Brain microvascular endothelial cell (primary cell): ENCODE measurements around the gene LIPC.

ENCODE experiments used
- DNase-seq: peaks from one replicate; pipeline ENCODE4 v3.0.0-alpha.2; 2020
- H3K27ac ChIP-seq: fragments of 250-450 bp; sonication (Bioruptor Pico); 2 replicates; pipeline ENCODE4 v1.5.1; 2020; ENCODE audit warnings: mild to moderate bottlenecking, moderate library complexity
- H3K27me3 ChIP-seq: fragments of 250-450 bp; sonication (Bioruptor Pico); replicated peaks from 2 replicates; pipeline ENCODE4 v1.5.1; 2020; ENCODE audit warnings: mild to moderate bottlenecking
- H3K36me3 ChIP-seq: fragments of 250-450 bp; sonication (Bioruptor Pico); replicated peaks from 2 replicates; pipeline ENCODE4 v1.5.1; 2020; ENCODE audit warnings: mild to moderate bottlenecking
- H3K4me3 ChIP-seq: 2 replicates; pipeline ENCODE4 v1.5.1; 2011; ENCODE audit warnings: low read depth, mild to moderate bottlenecking, control low read depth, low read length, moderate library complexity
- CTCF ChIP-seq: IDR thresholded peaks from 2 replicates; pipeline ENCODE4 v1.5.1; 2011; ENCODE audit warnings: low read depth, mild to moderate bottlenecking, moderate library complexity, low read length, control low read depth, inconsistent platforms; ENCODE audit errors: missing control alignments
- in situ Hi-C: cut with HindIII; loops from 2 replicates; pipeline ENCODE4 v1.10.0; 2017; ENCODE audit warnings: low sequenced_read_pairs, low pct_ligation_motif_present

The LIPC gene

GRCh38 chr15:58546635-58547627 lies 115.1 kb downstream of the LIPC start:
- Histone ChIP-seq H3K27me3 (no peaks in the 10 kb centered on the region), H3K4me3 (no peak overlapping the region), H3K27ac (peak overlapping the region; percentile 84), H3K36me3 (no peaks in the 10 kb centered on the region)
- peak; percentile 92 for DNase-seq
- in situ Hi-C loops = no loop called here
- TF ChIP-seq CTCF = no peak

GRCh38 chr15:58547628-58548307 lies 116.0 kb downstream of the LIPC start:
- in situ Hi-C loops = no loop called here
- Histone ChIP-seq H3K36me3 (no peaks in the 10 kb centered on the region), H3K27ac (peak overlapping the region; percentile 84), H3K4me3 (no peak overlapping the region), H3K27me3 (no peaks in the 10 kb centered on the region)
- no peak for TF ChIP-seq CTCF
- DNase-seq = no peak

- H3K36me3 ChIP-seq = no peaks in the 10 kb centered on the region
- H3K4me3 ChIP-seq = no peak overlapping the region
- in situ Hi-C loops = no loop called here
- H3K27ac ChIP-seq = no peak overlapping the region
- no peaks in the 10 kb centered on the region for H3K27me3 ChIP-seq
- no peak for DNase-seq
- TF ChIP-seq CTCF = no peak
Observed at GRCh38 chr15:58548308-58549012, 116.7 kb downstream of the LIPC start.

- in situ Hi-C loops = no loop called here
- Histone ChIP-seq H3K4me3 (no peak overlapping the region), H3K27me3 (no peaks in the 10 kb centered on the region), H3K36me3 (no peaks in the 10 kb centered on the region), H3K27ac (no peak overlapping the region)
- TF ChIP-seq CTCF = no peak
- no peak for DNase-seq
Observed at GRCh38 chr15:58549013-58549784, 117.4 kb downstream of the LIPC start.

- in situ Hi-C loops = no loop called here
- no peaks in the 10 kb centered on the region for H3K27me3 ChIP-seq
- TF ChIP-seq CTCF = no peak
- H3K36me3 ChIP-seq = no peaks in the 10 kb centered on the region
- no peak for DNase-seq
- H3K4me3 ChIP-seq = no peak overlapping the region
- H3K27ac ChIP-seq = no peak overlapping the region
Observed at GRCh38 chr15:58549785-58550074, 117.9 kb downstream of the LIPC start.
